ENCODE measurements around the gene HEPHL1.

DNA sequence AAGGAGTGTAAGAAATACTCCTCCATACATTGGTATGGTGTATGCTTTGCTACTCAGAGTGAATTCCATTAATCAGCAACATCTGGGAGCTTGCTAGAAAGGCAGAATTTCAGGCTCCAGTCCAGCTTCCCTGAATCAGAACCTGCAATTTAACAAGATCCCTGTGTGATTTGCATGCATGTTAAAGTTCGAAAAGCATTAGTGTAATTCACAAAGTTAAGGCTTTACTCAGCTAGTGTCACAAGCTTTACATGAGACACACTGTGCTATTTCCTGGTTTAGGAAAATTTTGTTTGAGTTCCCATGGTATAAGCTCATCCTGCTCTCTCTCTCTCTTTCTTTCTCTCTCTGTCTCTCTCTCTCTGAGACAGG, 37.0 kb upstream of the HEPHL1 start:
- TF ChIP-seq ZNF274 (IDR thresholded peaks at IDR 0.05; ENCODE audit: low read depth, low read length): no peak
- no peak for TF ChIP-seq YY1 (IDR thresholded peaks at IDR 0.05; ENCODE audit: insufficient read depth, insufficient read length)
